Neural progenitor cell (in vitro differentiated cells): Measurements from ENCODE around the gene GGTLC1.

Experiments
- CTCF ChIP-seq: fragments of 200-600 bp; sonication (generic); IDR thresholded peaks from 2 replicates; pipeline ENCODE4 v1.5.1; 2017; ENCODE audit warnings: antibody characterized with exemption, mild to moderate bottlenecking
- EZH2 ChIP-seq: fragments of 200-600 bp; sonication (generic); IDR thresholded peaks from 2 replicates; pipeline ENCODE4 v1.6.1; 2017; ENCODE audit warnings: antibody characterized with exemption, mild to moderate bottlenecking, moderate library complexity

DNA sequence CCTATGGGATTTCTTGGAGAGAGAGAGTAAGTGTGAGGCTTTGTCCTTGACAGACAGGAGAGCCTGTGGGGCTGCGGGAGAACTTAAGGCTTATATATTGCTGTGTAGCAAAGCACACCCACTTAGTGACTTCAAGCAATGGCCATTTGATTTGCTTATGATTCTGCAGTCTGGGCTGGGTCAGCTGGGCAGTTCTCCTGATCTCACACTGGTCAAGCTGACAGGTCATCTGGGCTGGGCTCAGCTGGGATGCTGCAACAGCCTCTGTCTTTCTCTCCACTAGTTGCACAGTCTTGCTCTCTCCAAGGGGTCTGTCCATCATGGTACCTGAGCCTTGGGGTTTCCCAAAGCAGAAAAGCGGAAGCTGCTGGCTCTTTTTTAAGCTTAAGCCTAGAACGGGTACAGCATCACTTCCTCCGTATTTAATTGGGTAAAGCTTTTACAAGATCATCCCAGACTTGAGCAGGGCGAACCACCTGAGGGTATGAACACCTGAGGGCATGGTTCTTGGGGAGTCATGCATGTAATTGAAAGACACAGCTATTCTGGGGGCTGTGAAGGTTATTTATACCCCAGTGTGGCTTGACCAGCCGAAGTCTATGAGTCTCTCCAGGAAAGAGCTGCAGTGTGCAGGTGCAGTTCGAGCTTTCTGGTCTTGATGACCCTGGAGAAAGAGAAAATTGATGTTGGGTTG lies 13.3 kb upstream of the GGTLC1 start:
- TF ChIP-seq CTCF (no peak), EZH2 (no peak)
